ENCODE measurements around the gene CTSE. TPM values are rescaled to one million over a fixed set of nuclear protein-coding genes. Genes with fewer than 3 reads are reported as not detected.
"Not testable (repeated sequence)": the region's sequence is repeated elsewhere in the genome, so short reads cannot be mapped to it uniquely, and the experiment has no call there.

The CTSE gene
- not detected in 2 replicates for total RNA-seq

- no peak for DNase-seq (ENCODE audit: extremely low read depth, low read depth, low spot score)
Measured at GRCh38 chr1:206023695-206024094, at the start of gene CTSE. TSS of gene CTSE (minus strand) at chr1:206023895. CDS start at chr1:206023791, 104 bp downstream.

DNA sequence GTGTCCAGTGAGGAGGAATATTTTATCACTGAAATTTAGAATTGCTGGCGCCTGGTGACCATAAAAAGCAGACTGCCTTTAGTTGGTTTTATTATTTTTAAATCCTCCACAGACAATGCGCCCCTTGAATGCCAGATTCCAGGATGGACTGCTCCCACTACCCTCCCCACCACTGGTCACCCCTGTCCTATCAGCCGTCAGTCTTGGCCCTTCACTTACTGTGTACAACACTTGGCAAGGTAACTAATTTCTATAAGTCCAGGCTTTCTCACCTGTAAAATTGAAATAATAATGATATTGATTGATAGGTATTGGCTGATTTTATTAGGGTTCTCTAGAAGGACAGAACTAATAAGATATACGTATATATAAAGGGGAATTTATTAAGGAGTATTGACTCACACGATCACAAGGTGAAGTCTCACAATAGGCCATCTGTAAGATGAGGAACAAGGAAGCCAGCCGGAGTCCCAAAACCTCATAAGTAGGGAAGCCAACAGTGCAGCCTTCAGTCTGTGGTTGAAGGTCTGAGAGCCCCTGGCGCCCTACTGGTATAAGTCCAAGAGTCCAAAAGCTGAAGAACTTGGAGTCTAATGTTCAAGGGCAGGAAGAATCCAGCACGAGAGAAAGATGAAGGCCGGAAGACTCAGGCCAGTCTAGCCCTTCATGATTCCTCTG lies 47.1 kb upstream of the CTSE start:
- DNase-seq (ENCODE audit: extremely low read depth, low read depth, low spot score): no peak

DNA sequence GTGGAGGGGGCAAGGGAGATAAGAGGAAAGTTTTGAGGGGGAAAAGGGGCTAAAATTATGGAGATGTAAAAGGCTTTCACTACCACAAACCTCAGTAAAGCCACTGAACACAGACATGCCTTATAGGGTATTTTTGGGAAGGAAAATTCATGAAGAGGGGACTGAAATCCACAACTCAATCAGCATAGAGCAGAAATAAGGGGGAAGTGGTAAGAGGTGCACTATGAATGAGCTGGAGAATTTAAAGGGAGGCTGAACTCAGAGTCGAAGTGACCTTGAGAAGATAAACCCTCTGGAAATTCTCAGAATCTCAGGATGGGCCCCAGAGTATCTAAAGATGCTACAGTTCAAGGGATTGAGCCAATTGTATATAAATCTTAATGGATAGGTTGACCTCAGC lies 44.6 kb upstream of the CTSE start:
- DNase-seq (ENCODE audit: extremely low read depth, low read depth, low spot score): no peak

- DNase-seq (ENCODE audit: extremely low read depth, low read depth, low spot score): no peak
Measured at GRCh38 chr1:206067486-206068227, 44.0 kb upstream of the CTSE start.

DNA sequence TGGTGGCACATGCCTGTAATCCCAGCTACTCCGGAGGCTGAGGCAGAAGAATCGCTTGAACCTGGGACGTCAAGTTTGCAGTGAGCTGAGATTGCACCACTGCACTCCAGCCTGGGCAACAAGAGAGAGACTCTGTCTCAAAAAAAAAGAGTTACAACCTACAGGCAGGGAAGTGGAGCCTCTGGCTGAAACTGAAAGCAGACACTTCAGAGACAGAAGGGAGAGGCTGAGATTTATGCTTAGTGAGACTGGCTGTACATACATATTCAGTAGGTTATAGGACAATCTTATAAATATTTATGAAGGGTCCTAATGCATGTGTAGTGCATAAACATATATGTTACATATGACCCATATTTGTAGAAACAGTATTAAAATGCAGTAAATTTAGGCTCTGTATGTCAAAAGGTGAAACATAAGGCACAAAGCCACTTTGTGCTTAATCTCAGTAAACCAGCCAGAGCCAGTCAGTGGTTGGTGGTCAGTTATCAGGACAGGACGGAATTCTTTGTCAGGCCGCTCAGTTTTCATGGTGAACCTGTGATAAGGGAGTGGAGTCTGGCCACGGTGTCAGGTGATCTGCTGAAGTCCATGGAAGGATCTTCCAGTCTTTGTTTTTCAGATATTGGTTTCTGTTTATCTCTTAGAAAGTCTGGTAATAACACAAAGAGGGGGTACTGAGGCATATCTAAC lies 42.9 kb upstream of the CTSE start:
- DNase-seq (ENCODE audit: extremely low read depth, low read depth, low spot score): no peak

GRCh38 chr1:206065547-206066145 lies 42.0 kb upstream of the CTSE start:
- DNase-seq (ENCODE audit: extremely low read depth, low read depth, low spot score): no peak

DNA sequence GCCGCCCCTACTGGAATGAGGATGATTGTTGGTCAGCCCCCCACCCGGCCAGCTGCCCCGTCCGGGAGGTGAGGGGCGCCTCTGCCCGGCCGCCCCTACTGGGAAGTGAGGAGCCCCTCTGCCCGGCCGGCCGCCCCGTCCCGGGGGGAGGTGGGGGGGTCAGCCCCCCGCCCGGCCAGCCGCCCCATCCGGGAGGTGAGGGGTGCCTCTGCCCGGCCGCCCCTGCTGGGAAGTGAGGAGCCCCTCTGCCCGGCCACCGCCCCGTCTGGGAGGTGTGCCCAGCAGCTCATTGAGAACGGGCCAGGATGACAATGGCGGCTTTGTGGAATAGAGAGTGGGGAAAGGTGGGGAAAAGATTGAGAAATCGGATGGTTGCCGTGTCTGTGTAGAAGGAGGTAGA lies 40.8 kb upstream of the CTSE start:
- not testable (repeated sequence) for DNase-seq (ENCODE audit: extremely low read depth, low read depth, low spot score)

GRCh38 chr1:206064001-206064400 lies 40.3 kb upstream of the CTSE start:
- not testable (repeated sequence) for DNase-seq (ENCODE audit: extremely low read depth, low read depth, low spot score)

DNA sequence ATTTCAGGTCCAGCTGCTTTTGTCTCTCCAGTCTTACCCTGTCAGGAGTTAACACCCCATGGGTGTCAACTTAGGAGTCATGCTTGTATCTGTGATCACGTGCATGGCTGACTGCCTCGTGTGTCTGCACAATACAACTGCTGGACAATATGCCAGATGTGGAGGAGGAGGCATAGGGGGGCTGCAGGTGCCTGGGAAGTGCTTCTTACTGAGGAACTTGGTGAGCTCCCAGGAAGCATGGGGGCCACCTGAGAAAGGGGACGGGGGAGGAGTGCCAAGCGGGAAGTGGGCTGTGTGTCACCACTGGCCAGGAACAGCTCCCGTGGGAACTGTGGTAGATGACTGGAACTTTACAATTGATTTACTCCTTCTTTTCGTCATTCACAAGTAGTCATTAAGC lies 38.8 kb upstream of the CTSE start:
- DNase-seq (ENCODE audit: extremely low read depth, low read depth, low spot score): no peak

DNA sequence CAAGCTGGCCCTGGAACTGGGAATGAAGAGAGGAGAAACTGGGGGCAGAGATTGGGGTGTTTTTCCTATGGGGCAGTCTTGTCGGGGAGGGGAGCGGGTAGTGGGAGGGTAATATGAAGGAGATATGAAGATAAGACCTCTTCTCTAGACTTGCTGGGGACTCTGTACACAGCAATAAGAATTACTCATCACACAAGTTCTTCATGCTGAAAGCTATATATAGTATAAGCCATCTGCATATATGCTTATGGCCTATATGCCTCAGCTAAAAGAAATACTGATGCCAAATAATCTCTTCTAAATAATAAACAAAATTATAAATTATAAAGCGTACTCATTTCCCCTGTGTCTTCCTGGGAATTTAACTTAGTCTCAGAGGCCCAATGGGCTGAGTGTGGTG lies 37.1 kb upstream of the CTSE start:
- DNase-seq (ENCODE audit: extremely low read depth, low read depth, low spot score): no peak

DNA sequence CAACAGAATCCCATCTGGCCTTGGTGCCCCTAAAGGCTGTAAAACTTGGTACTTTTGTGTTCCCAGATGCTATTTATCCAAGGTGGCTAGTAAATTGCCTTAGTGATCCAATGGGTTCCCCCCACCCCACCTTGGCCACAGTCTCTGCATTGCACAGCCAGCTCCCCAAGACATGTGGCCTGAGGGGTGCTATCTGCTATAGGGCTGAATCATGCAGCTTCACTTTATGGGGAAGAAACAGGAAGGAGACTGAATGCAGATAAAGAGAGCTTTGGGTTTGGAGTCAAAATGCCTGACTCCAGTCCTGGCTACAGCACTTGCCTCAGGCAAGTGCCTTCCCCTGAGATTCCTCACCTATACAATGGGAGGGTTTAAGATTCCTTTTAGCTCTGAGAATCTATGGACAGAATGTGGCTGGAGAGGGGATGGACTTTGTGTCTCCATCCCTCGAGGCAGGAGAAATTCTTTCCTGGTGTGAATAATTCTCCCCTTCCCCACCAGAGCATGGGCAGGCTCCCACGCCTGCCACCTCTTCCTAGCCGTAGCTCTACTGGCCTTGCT lies 35.7 kb upstream of the CTSE start:
- no peak for DNase-seq (ENCODE audit: extremely low read depth, low read depth, low spot score)

DNA sequence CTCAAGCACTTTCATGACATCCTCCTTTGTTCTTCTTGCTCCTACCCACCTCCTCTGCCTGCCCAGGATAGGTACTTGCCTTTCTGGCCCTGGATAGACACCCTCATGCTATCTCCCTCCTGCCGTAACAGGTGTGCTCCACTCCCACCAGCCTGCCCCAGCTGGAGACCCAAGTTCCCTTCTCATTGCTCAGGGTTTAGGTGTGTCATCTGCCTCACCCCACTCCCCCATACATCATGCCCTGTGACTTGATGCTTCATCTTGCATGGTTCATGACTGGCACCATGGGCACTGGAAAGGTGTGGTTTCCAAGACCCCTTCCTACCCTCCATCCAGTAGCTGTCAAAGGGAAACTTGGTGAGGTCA lies 35.2 kb upstream of the CTSE start:
- no peak for DNase-seq (ENCODE audit: extremely low read depth, low read depth, low spot score)

DNA sequence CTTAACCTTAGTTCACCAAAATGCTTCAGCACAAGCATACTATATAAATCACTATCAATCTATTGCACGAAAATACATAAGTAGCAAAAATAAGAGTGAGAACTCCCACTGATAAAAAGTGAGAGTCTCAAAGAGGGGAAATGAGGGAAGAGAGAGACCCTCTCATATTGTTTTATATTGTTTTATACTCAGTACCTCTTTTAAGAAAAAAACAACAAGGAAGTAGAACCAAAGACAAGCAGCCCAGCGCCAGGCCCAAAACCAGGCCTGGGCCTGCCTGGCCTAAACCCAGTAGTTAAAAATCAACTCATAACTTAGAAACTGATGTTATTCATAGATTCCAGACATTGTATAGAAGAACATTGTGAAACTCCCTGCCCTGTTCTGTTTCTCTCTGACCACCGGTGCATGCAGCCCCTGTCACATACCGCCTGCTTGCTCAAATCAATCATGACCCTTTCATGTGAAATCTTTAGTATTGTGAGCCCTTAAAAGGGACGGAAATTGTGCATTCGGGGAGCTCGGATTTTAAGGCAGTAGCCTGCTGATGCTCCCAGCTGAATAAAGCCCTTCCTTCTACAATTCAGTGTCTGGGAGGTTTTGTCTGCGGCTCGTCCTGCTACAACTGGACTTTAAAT lies 34.7 kb upstream of the CTSE start:
- DNase-seq (ENCODE audit: extremely low read depth, low read depth, low spot score): not testable (repeated sequence)

GRCh38 chr1:206055639-206056323 lies 32.1 kb upstream of the CTSE start:
- not testable (repeated sequence) for DNase-seq (ENCODE audit: extremely low read depth, low read depth, low spot score)

DNA sequence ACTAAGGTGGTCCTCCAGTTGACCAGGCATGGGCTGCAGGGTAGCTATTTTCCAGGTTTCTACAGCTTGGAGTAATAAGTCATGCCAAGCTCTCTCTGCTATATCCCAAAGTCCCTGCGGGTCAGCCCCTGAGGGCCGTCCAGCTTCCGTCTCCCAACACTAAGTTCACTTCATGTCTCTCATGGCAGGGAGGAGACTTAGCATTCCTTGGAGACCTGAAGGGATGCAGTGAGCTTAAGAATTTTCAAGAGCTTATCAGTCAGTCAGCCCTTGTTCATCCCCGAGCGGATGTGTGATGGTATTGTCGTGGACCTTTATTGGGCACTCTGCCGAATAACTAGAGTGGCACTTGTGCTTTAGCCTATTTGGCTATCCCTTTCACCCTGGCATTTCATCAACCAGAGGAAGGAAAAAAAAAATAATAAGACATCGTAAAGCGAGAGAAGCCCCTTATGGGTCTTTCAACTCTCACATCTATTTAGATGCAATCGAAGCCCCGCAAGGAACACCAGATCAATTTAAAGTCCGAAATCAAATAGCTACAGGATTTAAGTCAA lies 31.5 kb upstream of the CTSE start:
- not testable (repeated sequence) for DNase-seq (ENCODE audit: extremely low read depth, low read depth, low spot score)

DNA sequence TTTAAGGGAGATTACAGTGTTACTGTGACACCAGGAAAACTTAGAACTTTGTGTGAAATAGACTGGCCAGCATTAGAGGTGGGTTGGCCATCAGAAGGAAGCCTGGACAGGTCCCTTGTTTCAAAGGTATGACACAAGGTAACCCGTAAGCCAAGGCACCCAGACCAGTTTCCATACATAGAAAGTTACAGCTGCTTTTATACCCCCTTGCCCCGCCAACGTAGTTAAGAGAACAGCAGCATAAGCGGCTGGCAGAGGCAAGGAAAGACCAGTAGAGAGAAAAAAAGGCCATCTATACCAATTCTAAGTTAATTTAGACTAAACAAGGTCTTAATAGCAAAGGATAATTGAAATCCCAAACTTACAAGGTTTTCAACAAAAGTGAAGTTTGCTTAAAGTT lies 29.9 kb upstream of the CTSE start:
- DNase-seq (ENCODE audit: extremely low read depth, low read depth, low spot score): not testable (repeated sequence)

DNA sequence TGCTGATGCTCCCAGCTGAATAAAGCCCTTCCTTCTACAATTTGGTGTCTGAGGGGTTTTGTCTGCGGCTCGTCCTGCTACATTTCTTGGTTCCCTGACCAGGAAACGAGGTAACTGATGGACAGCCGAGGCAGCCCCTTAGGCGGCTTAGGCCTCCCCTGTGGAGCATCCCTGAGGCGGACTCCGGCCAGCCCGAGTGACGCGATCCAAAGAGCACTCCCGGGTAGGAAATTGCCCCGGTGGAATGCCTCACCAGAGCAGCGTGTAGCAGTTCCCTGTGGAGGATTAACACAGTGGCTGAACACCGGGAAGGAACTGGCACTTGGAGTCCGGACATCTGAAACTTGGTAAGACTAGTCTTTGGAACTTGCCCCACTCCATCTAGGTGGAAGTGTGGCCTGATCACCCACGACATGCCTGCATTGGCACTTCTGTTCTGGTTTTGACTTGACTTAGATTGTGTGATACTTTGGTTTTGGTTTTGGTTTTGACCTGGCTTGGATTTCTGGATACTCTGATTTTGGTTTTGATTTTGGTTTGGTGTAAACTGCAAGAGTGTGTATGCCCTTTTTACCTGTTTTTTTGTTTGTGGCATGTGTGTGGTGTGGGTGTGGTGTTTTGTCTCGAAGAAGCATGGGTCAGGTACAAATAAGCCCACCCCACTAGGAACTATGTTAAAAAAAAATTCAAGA lies 29.4 kb upstream of the CTSE start, which contains the start of gene RHEX:
TSS of gene RHEX (plus strand) at position 255 of the 692 bp plus-strand sequence. CDS start 44,656 bp downstream, outside the sequence.
- not testable (repeated sequence) for DNase-seq (ENCODE audit: extremely low read depth, low read depth, low spot score)

GRCh38 chr1:206052231-206052865 lies 28.7 kb upstream of the CTSE start:
- DNase-seq (ENCODE audit: extremely low read depth, low read depth, low spot score): not testable (repeated sequence)

Measured in glomerular endothelial cell (primary cell).